HEK293 (cell line): ENCODE measurements around the gene PILRA.

Experiments used
- CTCF ChIA-PET: fragments of 350-600 bp; formaldehyde crosslinking; extraction: SDS; loops from one replicate; lab custom pipeline; 2021; ENCODE audit warnings: antibody characterized with exemption; lab: Yijun Ruan, JAX
- POLR2A ChIA-PET: fragments of 300-600 bp; formaldehyde crosslinking; extraction: SDS; loops from one replicate; lab custom pipeline; 2020; ENCODE audit warnings: antibody characterized with exemption, inconsistent platforms; lab: Yijun Ruan, JAX
- H3K27ac ChIP-seq: fragments of 200-500 bp; sonication (Bioruptor generic); 2 replicates; pipeline ENCODE4 v1.5.1; 2014; ENCODE audit warnings: low read depth, low read length, control low read depth, inconsistent platforms; ENCODE audit errors: extremely low read depth
- H3K36me3 ChIP-seq, 2 experiments: fragments of 200-500 bp in 1 of 2; sonication (Bioruptor generic) in 1 of 2; 1 replicate in 1 of 2; 2 replicates in 1 of 2; pipeline ENCODE4 v1.5.1; 2014 to 2017; ENCODE audit warnings: inconsistent platforms in 2 of 2, low read length in 2 of 2; ENCODE audit not compliant: control insufficient read depth in 2 of 2, insufficient read depth in 1 of 2
- H3K4me1 ChIP-seq: fragments of 200-500 bp; sonication (Bioruptor generic); 2 replicates; pipeline ENCODE4 v1.5.1; 2014; ENCODE audit warnings: mild to moderate bottlenecking, low read length, inconsistent platforms; ENCODE audit not compliant: control insufficient read depth, insufficient read depth
- H3K4me3 ChIP-seq: 2 replicates; pipeline ENCODE4 v1.5.1; 2011; ENCODE audit warnings: low read depth, mild to moderate bottlenecking, control low read depth, low read length, moderate library complexity
- H3K9me3 ChIP-seq: fragments of 200-500 bp; sonication (Bioruptor generic); 2 replicates; pipeline ENCODE4 v1.5.1; 2014; ENCODE audit warnings: low read depth, low read length, inconsistent platforms; ENCODE audit not compliant: control insufficient read depth, insufficient read depth
- CTCF ChIP-seq: fragments of 450-650 bp; formaldehyde crosslinking; IDR thresholded peaks from 2 replicates; pipeline ENCODE4 v1.5.1; 2016; ENCODE audit warnings: missing biosample characterization, missing genetic modification characterization
- OVOL3 ChIP-seq: fragments of 450-650 bp; formaldehyde crosslinking; IDR thresholded peaks from 2 replicates; pipeline ENCODE4 v1.5.1; 2016; ENCODE audit warnings: missing biosample characterization, missing genetic modification characterization
- YY1 ChIP-seq: fragments of 450-650 bp; formaldehyde crosslinking; IDR thresholded peaks from 2 replicates; pipeline ENCODE4 v1.5.1; 2018; ENCODE audit warnings: missing biosample characterization, missing genetic modification characterization
- ZNF214 ChIP-seq: fragments of 450-650 bp; formaldehyde crosslinking; IDR thresholded peaks from 2 replicates; pipeline ENCODE4 v1.5.1; 2017; ENCODE audit warnings: missing biosample characterization, mild to moderate bottlenecking, missing genetic modification characterization, borderline replicate concordance
- ZNF24 ChIP-seq: fragments of 450-650 bp; formaldehyde crosslinking; IDR thresholded peaks from 2 replicates; pipeline ENCODE4 v1.5.1; 2016; ENCODE audit warnings: missing biosample characterization, missing genetic modification characterization
- ZNF324 ChIP-seq: fragments of 450-650 bp; formaldehyde crosslinking; IDR thresholded peaks from 2 replicates; pipeline ENCODE4 v1.5.1; 2016; ENCODE audit warnings: missing biosample characterization, missing genetic modification characterization
- ZNF391 ChIP-seq: fragments of 450-650 bp; formaldehyde crosslinking; IDR thresholded peaks from 2 replicates; pipeline ENCODE4 v1.5.1; 2016; ENCODE audit warnings: low read depth, missing biosample characterization, missing genetic modification characterization, borderline replicate concordance
- ZNF426 ChIP-seq: fragments of 450-650 bp; formaldehyde crosslinking; IDR thresholded peaks from 2 replicates; pipeline ENCODE4 v1.5.1; 2017; ENCODE audit warnings: missing biosample characterization, missing genetic modification characterization, mild to moderate bottlenecking, inconsistent platforms, moderate library complexity
- ZNF449 ChIP-seq: fragments of 450-650 bp; formaldehyde crosslinking; IDR thresholded peaks from 2 replicates; pipeline ENCODE4 v1.5.1; 2017; ENCODE audit warnings: missing biosample characterization, mild to moderate bottlenecking, missing genetic modification characterization, moderate library complexity
- ZNF585B ChIP-seq: fragments of 450-650 bp; formaldehyde crosslinking; IDR thresholded peaks from 2 replicates; pipeline ENCODE4 v1.5.1; 2016; ENCODE audit warnings: missing biosample characterization, missing genetic modification characterization
- ZNF610 ChIP-seq: fragments of 450-650 bp; formaldehyde crosslinking; IDR thresholded peaks from 2 replicates; pipeline ENCODE4 v1.5.1; 2016; ENCODE audit warnings: missing biosample characterization, missing genetic modification characterization, borderline replicate concordance
- ZNF76 ChIP-seq: fragments of 450-650 bp; formaldehyde crosslinking; IDR thresholded peaks from 2 replicates; pipeline ENCODE4; 2016; ENCODE audit warnings: low read depth, missing biosample characterization, missing genetic modification characterization, borderline replicate concordance
- TF ChIP-seq, protein P1 (sequence below): fragments of 450-650 bp; formaldehyde crosslinking; IDR thresholded peaks from 2 replicates; pipeline ENCODE4 v1.5.1; 2016; ENCODE audit warnings: missing biosample characterization, missing genetic modification characterization
- TF ChIP-seq, protein P2 (sequence below): fragments of 450-650 bp; formaldehyde crosslinking; IDR thresholded peaks from 2 replicates; pipeline ENCODE4 v1.5.1; 2016; ENCODE audit warnings: missing biosample characterization, missing genetic modification characterization, borderline replicate concordance
- TF ChIP-seq, protein P3 (sequence below): fragments of 450-650 bp; formaldehyde crosslinking; conservative IDR thresholded peaks from 2 replicates; pipeline ENCODE4 v1.5.1; 2016; ENCODE audit warnings: low read depth, missing biosample characterization, missing genetic modification characterization

PILRA gene

GRCh38 chr7:100413889-100414288 lies 40.6 kb downstream of the PILRA start (continued):
- TF ChIP-seq, protein P1, sequence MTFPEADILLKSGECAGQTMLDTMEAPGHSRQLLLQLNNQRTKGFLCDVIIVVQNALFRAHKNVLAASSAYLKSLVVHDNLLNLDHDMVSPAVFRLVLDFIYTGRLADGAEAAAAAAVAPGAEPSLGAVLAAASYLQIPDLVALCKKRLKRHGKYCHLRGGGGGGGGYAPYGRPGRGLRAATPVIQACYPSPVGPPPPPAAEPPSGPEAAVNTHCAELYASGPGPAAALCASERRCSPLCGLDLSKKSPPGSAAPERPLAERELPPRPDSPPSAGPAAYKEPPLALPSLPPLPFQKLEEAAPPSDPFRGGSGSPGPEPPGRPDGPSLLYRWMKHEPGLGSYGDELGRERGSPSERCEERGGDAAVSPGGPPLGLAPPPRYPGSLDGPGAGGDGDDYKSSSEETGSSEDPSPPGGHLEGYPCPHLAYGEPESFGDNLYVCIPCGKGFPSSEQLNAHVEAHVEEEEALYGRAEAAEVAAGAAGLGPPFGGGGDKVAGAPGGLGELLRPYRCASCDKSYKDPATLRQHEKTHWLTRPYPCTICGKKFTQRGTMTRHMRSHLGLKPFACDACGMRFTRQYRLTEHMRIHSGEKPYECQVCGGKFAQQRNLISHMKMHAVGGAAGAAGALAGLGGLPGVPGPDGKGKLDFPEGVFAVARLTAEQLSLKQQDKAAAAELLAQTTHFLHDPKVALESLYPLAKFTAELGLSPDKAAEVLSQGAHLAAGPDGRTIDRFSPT (tag by site-specific recombination), result no peak
- TF ChIP-seq ZNF24 (tag by site-specific recombination), result no peak
- TF ChIP-seq, protein P2, sequence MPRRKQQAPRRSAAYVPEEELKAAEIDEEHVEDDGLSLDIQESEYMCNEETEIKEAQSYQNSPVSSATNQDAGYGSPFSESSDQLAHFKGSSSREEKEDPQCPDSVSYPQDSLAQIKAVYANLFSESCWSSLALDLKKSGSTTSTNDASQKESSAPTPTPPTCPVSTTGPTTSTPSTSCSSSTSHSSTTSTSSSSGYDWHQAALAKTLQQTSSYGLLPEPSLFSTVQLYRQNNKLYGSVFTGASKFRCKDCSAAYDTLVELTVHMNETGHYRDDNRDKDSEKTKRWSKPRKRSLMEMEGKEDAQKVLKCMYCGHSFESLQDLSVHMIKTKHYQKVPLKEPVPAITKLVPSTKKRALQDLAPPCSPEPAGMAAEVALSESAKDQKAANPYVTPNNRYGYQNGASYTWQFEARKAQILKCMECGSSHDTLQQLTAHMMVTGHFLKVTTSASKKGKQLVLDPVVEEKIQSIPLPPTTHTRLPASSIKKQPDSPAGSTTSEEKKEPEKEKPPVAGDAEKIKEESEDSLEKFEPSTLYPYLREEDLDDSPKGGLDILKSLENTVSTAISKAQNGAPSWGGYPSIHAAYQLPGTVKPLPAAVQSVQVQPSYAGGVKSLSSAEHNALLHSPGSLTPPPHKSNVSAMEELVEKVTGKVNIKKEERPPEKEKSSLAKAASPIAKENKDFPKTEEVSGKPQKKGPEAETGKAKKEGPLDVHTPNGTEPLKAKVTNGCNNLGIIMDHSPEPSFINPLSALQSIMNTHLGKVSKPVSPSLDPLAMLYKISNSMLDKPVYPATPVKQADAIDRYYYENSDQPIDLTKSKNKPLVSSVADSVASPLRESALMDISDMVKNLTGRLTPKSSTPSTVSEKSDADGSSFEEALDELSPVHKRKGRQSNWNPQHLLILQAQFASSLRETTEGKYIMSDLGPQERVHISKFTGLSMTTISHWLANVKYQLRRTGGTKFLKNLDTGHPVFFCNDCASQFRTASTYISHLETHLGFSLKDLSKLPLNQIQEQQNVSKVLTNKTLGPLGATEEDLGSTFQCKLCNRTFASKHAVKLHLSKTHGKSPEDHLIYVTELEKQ (tag by site-specific recombination), result no peak
- no peak for TF ChIP-seq YY1
- TF ChIP-seq ZNF324 (tag by site-specific recombination), result no peak
- TF ChIP-seq ZNF449 (tag by site-specific recombination), result no peak
- no peak for TF ChIP-seq CTCF (tag by site-specific recombination)

DNA sequence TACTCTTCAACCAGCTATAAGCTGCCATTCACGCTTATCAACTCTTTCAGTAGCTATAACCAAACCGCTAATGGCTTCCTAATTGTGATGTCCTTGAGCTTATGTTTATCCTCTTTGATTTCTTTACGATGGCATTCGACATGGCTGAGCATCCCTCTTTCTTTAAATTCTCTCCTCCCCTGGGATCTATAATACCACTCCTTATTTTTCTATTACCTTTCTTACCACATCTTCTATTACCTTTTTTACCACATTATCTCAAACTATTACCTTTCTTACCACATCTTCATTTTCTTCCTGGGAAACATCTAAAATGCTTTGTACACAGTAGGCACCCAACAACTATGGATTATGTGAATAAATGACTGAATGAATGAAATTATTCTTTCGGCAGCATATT lies 42.2 kb downstream of the PILRA start:
- ChIA-PET CTCF (interaction anchor here (0.6 to 1.6 kb wide), 2 partner anchors 8 to 13 kb away, joined by 6 to 11 read pairs; no protein-coding TSS in a partner anchor), POLR2A (interaction anchor here (0.9 to 1.4 kb wide), 3 partner anchors 10 to 15 kb away, joined by 3 to 12 read pairs (median 3); partner anchors contain the start of gene ZCWPW1)
- Histone ChIP-seq H3K27ac (no peak overlapping the region), H3K4me1 (no peaks in the 10 kb centered on the region), H3K36me3 (no peaks in the 10 kb centered on the region), H3K4me3 (no peak overlapping the region), H3K9me3 (no peaks in the 10 kb centered on the region)
- TF ChIP-seq ZNF214 (no peak), ZNF426 (tag by site-specific recombination) (no peak), ZNF610 (tag by site-specific recombination) (peak; percentile 99)

DNA sequence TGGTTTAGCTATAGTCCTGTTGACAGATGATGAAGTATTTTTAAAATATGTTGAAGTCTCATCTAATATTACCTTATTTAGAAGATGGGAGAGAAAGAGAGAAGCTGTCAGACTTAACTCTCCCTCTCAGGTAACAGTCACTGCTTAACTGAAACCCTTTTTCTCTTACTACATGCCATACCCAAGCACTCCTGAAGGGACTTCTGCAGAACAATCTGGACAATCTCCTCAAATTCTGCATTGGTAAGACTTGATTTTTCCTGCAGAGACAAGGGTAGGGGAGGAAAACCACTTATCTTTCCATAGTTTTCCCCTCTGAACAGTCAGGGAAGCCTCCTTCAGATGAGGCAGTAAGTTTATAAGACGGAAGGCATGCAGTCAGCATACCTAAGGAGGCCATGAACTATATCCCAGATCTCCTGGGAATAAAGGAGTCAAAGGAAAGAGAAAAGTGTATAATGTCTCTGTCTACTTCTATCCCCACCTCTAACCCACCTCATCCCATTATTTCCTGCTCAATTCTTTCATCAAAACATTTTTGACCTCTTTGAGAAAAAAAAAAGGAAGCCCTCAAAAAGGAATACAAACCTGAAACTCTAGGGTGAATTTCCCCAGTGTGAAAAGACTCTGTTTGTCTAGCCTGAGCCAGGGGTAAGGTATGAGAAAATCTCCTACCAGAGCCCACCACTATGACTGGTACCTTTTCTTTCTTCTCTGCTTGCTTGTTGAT lies 45.8 kb downstream of the PILRA start:
- H3K27ac ChIP-seq, result no peak overlapping the region
- no peak overlapping the region for H3K4me3 ChIP-seq
- no peak for TF ChIP-seq OVOL3 (tag by site-specific recombination)
- TF ChIP-seq ZNF76 (tag by site-specific recombination), result no peak
- no peak for TF ChIP-seq ZNF426 (tag by site-specific recombination)
- TF ChIP-seq ZNF585B (tag by site-specific recombination), result no peak
- TF ChIP-seq ZNF391 (tag by site-specific recombination), result no peak
- TF ChIP-seq, protein P3, sequence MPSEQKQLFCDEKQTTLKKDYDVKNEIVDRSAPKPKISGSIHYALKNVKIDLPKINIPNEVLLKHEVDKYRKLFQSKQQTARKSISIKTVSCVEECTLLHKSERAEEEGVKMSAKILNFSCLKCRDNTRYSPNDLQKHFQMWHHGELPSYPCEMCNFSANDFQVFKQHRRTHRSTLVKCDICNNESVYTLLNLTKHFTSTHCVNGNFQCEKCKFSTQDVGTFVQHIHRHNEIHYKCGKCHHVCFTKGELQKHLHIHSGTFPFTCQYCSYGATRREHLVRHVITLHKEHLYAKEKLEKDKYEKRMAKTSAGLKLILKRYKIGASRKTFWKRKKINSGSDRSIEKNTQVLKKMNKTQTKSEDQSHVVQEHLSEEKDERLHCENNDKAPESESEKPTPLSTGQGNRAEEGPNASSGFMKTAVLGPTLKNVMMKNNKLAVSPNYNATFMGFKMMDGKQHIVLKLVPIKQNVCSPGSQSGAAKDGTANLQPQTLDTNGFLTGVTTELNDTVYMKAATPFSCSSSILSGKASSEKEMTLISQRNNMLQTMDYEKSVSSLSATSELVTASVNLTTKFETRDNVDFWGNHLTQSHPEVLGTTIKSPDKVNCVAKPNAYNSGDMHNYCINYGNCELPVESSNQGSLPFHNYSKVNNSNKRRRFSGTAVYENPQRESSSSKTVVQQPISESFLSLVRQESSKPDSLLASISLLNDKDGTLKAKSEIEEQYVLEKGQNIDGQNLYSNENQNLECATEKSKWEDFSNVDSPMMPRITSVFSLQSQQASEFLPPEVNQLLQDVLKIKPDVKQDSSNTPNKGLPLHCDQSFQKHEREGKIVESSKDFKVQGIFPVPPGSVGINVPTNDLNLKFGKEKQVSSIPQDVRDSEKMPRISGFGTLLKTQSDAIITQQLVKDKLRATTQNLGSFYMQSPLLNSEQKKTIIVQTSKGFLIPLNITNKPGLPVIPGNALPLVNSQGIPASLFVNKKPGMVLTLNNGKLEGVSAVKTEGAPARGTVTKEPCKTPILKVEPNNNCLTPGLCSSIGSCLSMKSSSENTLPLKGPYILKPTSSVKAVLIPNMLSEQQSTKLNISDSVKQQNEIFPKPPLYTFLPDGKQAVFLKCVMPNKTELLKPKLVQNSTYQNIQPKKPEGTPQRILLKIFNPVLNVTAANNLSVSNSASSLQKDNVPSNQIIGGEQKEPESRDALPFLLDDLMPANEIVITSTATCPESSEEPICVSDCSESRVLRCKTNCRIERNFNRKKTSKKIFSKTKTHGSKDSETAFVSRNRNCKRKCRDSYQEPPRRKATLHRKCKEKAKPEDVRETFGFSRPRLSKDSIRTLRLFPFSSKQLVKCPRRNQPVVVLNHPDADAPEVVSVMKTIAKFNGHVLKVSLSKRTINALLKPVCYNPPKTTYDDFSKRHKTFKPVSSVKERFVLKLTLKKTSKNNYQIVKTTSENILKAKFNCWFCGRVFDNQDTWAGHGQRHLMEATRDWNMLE (tag by site-specific recombination), result no peak

More for the DNA sequence above, 45.8 kb downstream of the PILRA start:
- POLR2A ChIA-PET, result interaction anchor here (0.9 to 1.8 kb wide), 2 partner anchors 9 to 167 kb away, joined by 3 to 10 read pairs; partner anchors contain the start of genes FBXO24, LRCH4 and ZCWPW1
- CTCF ChIA-PET, result interaction anchor here (1.0 to 1.1 kb wide), 2 partner anchors 11 to 21 kb away, joined by 3 read pairs; no protein-coding TSS in a partner anchor
- Histone ChIP-seq H3K9me3 (no peaks in the 10 kb centered on the region), H3K4me1 (no peaks in the 10 kb centered on the region), H3K36me3 (no peaks in the 10 kb centered on the region)
